Measurements from ENCODE around the gene EPG5.

The EPG5 gene

DNA sequence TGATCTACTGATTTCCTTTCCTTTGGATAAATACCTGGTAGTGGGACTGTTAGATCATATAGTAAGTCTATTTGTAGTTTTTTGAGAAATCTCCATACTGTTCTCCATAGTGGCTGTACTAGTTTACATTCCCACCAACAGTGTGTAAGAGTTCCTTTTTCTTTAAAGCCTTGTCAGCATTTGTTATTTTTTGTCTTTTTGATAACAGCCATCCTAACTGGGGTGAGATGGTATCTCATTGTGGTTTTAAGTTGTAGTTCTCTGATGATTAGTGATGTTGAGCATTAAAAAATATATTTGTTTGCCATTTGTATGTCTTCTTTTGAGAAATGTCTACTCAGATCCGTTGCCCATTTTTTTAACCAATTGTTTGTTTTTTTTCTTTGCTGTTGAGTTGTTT lies 33.9 kb upstream of the EPG5 start:
- Histone ChIP-seq H2AFZ (ENCODE audit: low read length) (no peak overlapping the region), H3K27me3 (ENCODE audit: insufficient read depth, low read length) (no peaks in the 10 kb centered on the region), H4K20me1 (ENCODE audit: insufficient read depth, low read length) (no peaks in the 10 kb centered on the region), H3K4me2 (ENCODE audit: low read length) (no peak overlapping the region), H3K27ac (ENCODE audit: low read depth, low read length, poor library complexity, severe bottlenecking) (no peak overlapping the region), H3F3A (ENCODE audit: insufficient read depth, low read length) (no peaks in the 10 kb centered on the region), H3K9me2 (ENCODE audit: low read depth, low read length) (no peaks in the 10 kb centered on the region), H3K4me3 (ENCODE audit: low read depth, low read length, poor library complexity, severe bottlenecking) (no peak overlapping the region), H3K9ac (ENCODE audit: low read length) (no peak overlapping the region), H3K36me3 (ENCODE audit: insufficient read depth, low read length) (no peaks in the 10 kb centered on the region; the same call in 1 of the 2 replicates), H3K79me2 (ENCODE audit: insufficient read depth, low read length) (no peaks in the 10 kb centered on the region), H3K9me3 (ENCODE audit: low read length) (no peaks in the 10 kb centered on the region), H3K4me1 (ENCODE audit: insufficient read depth, low read length, severe bottlenecking) (peaks cover 8% of the 10 kb centered on the region)
- no peak for TF ChIP-seq EZH2 (IDR thresholded peaks at IDR 0.05; ENCODE audit: borderline replicate concordance, low read length)
- TF ChIP-seq, protein P1, sequence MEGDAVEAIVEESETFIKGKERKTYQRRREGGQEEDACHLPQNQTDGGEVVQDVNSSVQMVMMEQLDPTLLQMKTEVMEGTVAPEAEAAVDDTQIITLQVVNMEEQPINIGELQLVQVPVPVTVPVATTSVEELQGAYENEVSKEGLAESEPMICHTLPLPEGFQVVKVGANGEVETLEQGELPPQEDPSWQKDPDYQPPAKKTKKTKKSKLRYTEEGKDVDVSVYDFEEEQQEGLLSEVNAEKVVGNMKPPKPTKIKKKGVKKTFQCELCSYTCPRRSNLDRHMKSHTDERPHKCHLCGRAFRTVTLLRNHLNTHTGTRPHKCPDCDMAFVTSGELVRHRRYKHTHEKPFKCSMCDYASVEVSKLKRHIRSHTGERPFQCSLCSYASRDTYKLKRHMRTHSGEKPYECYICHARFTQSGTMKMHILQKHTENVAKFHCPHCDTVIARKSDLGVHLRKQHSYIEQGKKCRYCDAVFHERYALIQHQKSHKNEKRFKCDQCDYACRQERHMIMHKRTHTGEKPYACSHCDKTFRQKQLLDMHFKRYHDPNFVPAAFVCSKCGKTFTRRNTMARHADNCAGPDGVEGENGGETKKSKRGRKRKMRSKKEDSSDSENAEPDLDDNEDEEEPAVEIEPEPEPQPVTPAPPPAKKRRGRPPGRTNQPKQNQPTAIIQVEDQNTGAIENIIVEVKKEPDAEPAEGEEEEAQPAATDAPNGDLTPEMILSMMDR (IDR thresholded peaks at IDR 0.05; ENCODE audit: low read length), result no peak

DNA sequence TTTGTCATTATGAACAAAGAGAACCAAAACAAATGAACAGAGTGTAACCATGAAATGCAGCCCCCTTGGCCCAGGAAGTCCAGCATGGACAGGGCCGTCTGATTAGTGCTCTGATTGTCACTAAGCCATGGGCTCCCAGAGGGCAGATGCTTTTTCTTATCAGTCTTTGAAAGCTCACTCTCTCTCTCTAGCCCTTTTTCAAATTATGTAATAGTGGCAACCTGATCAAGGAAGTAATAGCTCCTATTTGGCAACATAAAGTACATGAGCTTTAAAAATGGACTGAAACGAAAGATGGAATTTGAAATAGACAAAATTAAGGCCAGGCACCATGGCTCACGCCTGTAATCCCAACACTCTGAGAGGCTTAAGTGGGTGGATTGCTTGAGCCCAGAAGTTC lies 32.4 kb upstream of the EPG5 start:
- Histone ChIP-seq H3K4me3 (ENCODE audit: low read depth, low read length, poor library complexity, severe bottlenecking) (no peak overlapping the region), H3F3A (ENCODE audit: insufficient read depth, low read length) (no peaks in the 10 kb centered on the region), H3K27me3 (ENCODE audit: insufficient read depth, low read length) (no peaks in the 10 kb centered on the region), H3K79me2 (ENCODE audit: insufficient read depth, low read length) (no peaks in the 10 kb centered on the region), H4K20me1 (ENCODE audit: insufficient read depth, low read length) (no peaks in the 10 kb centered on the region), H3K4me2 (ENCODE audit: low read length) (no peak overlapping the region), H3K9me3 (ENCODE audit: low read length) (no peaks in the 10 kb centered on the region), H3K9ac (ENCODE audit: low read length) (no peak overlapping the region), H3K4me1 (ENCODE audit: insufficient read depth, low read length, severe bottlenecking) (peaks cover 8% of the 10 kb centered on the region), H2AFZ (ENCODE audit: low read length) (no peak overlapping the region), H3K36me3 (ENCODE audit: insufficient read depth, low read length) (no peaks in the 10 kb centered on the region; the same call in 1 of the 2 replicates), H3K27ac (ENCODE audit: low read depth, low read length, poor library complexity, severe bottlenecking) (no peak overlapping the region), H3K9me2 (ENCODE audit: low read depth, low read length) (no peaks in the 10 kb centered on the region)
- TF ChIP-seq EZH2 (IDR thresholded peaks at IDR 0.05; ENCODE audit: borderline replicate concordance, low read length), result no peak
- TF ChIP-seq, protein P1 (IDR thresholded peaks at IDR 0.05; ENCODE audit: low read length), result no peak

DNA sequence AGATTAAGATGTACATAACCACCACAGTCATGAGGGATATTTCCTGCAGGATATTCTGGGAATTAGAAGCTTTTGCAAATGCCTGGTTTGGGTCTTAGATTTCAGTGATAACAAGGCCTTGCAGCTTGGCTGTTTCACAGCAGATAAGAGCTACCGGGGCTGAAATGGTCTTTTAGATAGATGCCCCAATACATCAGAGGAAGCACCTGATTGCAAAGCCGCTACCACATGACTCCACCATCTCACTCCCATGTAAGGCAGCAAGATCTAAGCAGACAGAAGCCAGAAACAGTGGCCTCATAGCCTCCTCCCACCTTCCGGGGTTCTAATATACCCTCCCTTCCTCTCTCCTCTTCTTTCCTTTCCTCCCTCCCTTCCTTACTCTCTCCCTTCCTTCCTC lies 31.1 kb upstream of the EPG5 start:
- H3K36me3 ChIP-seq (ENCODE audit: insufficient read depth, low read length), result no peaks in the 10 kb centered on the region; the same call in 1 of the 2 replicates
- no peak overlapping the region for H3K4me2 ChIP-seq (ENCODE audit: low read length)
- H3K9ac ChIP-seq (ENCODE audit: low read length), result no peak overlapping the region
- H3K4me1 ChIP-seq (ENCODE audit: insufficient read depth, low read length, severe bottlenecking), result peaks cover 8% of the 10 kb centered on the region
- no peak overlapping the region for H3K4me3 ChIP-seq (ENCODE audit: low read depth, low read length, poor library complexity, severe bottlenecking)
- H2AFZ ChIP-seq (ENCODE audit: low read length), result no peak overlapping the region
- H3K27ac ChIP-seq (ENCODE audit: low read depth, low read length, poor library complexity, severe bottlenecking), result no peak overlapping the region
- H3K9me2 ChIP-seq (ENCODE audit: low read depth, low read length), result no peaks in the 10 kb centered on the region
- no peaks in the 10 kb centered on the region for H3K9me3 ChIP-seq (ENCODE audit: low read length)
- no peaks in the 10 kb centered on the region for H4K20me1 ChIP-seq (ENCODE audit: insufficient read depth, low read length)
- H3K27me3 ChIP-seq (ENCODE audit: insufficient read depth, low read length), result no peaks in the 10 kb centered on the region
- TF ChIP-seq, protein P1 (IDR thresholded peaks at IDR 0.05; ENCODE audit: low read length), result no peak
- TF ChIP-seq EZH2 (IDR thresholded peaks at IDR 0.05; ENCODE audit: borderline replicate concordance, low read length), result no peak
- H3K79me2 ChIP-seq (ENCODE audit: insufficient read depth, low read length), result no peaks in the 10 kb centered on the region
- no peaks in the 10 kb centered on the region for H3F3A ChIP-seq (ENCODE audit: insufficient read depth, low read length)

All from OCI-LY1 (cell line).